Measurements from ENCODE around the gene ELK1. TPM values are rescaled to one million over a fixed set of nuclear protein-coding genes. Genes with fewer than 3 reads are reported as not detected.
"Not testable (repeated sequence)": the region's sequence is repeated elsewhere in the genome, so short reads cannot be mapped to it uniquely, and the experiment has no call there.

ELK1 gene
- polyA plus RNA-seq, 1 donor (not counting 4 experiments of a cell fraction or from before 2014, with no cell fraction given), result 12.9 TPM

DNA sequence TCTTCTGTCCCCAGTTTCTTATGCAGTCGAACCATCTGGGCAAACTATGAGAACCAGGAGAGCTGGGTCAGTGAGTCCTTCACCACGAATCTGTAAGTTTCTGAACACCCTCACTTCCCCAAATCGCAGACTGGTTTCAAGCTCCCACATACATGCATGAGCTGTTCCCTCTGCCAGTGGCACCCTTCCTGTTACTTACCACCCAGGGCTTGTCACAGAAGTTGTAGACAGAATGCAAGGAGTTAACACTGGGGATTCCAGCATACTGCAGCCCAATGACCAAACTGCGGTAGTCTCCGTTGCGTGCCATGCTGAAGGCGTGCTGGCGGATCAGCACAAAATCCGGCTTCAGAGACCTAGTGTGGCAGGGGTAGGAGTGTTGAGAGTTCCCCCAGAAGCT lies 45.3 kb downstream of the ELK1 start:
- Histone ChIP-seq H3K79me2 (ENCODE audit: control insufficient read depth, insufficient read depth, low read length) (no peaks in the 10 kb centered on the region), H3K27me3 (ENCODE audit: control insufficient read depth, extremely low read depth, insufficient read depth, low read length) (no peaks in the 10 kb centered on the region), H4K20me1 (ENCODE audit: control insufficient read depth, extremely low read depth, insufficient read depth, low read length) (no peaks in the 10 kb centered on the region), H3K27ac (ENCODE audit: control insufficient read depth, insufficient read depth, low read length) (no peak overlapping the region), H3K9me3 (ENCODE audit: control insufficient read depth, low read depth, low read length) (no peaks in the 10 kb centered on the region), H3K36me3 (ENCODE audit: control insufficient read depth in 2 of 2, extremely low read depth in 1 of 2, insufficient read depth in 2 of 2, low read length in 2 of 2) (no peaks in the 10 kb centered on the region), H2AFZ (ENCODE audit: control insufficient read depth, low read length) (no peak overlapping the region), H3K9me1 (ENCODE audit: control insufficient read depth, extremely low read depth, insufficient read depth, low read length) (no peaks in the 10 kb centered on the region), H3K4me2 (ENCODE audit: control insufficient read depth, extremely low read depth, insufficient read depth, low read depth, low read length) (no peak overlapping the region), H3K9ac (ENCODE audit: control insufficient read depth, extremely low read depth, insufficient read depth, low read length) (no peak overlapping the region), H3K4me1 (ENCODE audit: control insufficient read depth, extremely low read depth, insufficient read depth, low read length) (no peaks in the 10 kb centered on the region), H3K4me3 (ENCODE audit: control insufficient read depth in 2 of 3, extremely low read depth in 1 of 3, insufficient read depth in 2 of 3, low read depth in 1 of 3, low read length in 3 of 3) (no peak overlapping the region)
- DNase-seq (ENCODE audit: low read depth, low spot score) (no peak), FAIRE-seq (no peak)
- TF ChIP-seq, protein P1, sequence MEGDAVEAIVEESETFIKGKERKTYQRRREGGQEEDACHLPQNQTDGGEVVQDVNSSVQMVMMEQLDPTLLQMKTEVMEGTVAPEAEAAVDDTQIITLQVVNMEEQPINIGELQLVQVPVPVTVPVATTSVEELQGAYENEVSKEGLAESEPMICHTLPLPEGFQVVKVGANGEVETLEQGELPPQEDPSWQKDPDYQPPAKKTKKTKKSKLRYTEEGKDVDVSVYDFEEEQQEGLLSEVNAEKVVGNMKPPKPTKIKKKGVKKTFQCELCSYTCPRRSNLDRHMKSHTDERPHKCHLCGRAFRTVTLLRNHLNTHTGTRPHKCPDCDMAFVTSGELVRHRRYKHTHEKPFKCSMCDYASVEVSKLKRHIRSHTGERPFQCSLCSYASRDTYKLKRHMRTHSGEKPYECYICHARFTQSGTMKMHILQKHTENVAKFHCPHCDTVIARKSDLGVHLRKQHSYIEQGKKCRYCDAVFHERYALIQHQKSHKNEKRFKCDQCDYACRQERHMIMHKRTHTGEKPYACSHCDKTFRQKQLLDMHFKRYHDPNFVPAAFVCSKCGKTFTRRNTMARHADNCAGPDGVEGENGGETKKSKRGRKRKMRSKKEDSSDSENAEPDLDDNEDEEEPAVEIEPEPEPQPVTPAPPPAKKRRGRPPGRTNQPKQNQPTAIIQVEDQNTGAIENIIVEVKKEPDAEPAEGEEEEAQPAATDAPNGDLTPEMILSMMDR (optimal IDR thresholded peaks at IDR 0.05 in 1 of 3, IDR thresholded peaks at IDR 0.05 in 1 of 3, conservative IDR thresholded peaks at IDR 0.05 in 1 of 3; ENCODE audit: extremely low read depth in 1 of 3, insufficient read depth in 2 of 3, low read length in 3 of 3), result no peak
- TF ChIP-seq EZH2 (IDR thresholded peaks at IDR 0.05; ENCODE audit: low read length), result no peak
- dilution Hi-C loops (cut with MboI; ENCODE audit: extremely low pct_ligation_motif_present, low sequenced_read_pairs), result no loop called here

DNA sequence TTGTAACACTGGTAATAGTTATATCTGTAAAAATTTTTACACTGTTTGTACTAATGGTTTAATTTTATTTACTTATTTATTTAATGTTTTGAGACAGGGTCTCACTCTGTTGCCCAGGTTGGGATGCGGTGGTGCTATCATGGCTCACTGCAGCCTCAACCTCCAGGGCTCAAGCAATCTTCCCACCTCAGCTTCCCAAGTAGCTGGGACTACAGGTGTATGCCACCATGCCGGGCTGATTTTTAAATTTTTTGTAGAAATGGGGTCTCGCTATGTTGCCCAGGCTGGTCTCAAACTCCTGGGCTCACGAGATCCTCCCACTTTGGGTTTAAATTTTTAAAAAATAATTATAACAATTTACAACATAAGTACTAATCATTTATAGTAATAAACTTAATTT lies 47.2 kb downstream of the ELK1 start:
- H3K4me1 ChIP-seq (ENCODE audit: control insufficient read depth, extremely low read depth, insufficient read depth, low read length); H3K4me2 ChIP-seq (ENCODE audit: control insufficient read depth, extremely low read depth, insufficient read depth, low read depth, low read length); H3K9ac ChIP-seq (ENCODE audit: control insufficient read depth, extremely low read depth, insufficient read depth, low read length); dilution Hi-C loops (cut with MboI; ENCODE audit: extremely low pct_ligation_motif_present, low sequenced_read_pairs); H3K79me2 ChIP-seq (ENCODE audit: control insufficient read depth, insufficient read depth, low read length); H3K4me3 ChIP-seq (ENCODE audit: control insufficient read depth in 2 of 3, extremely low read depth in 1 of 3, insufficient read depth in 2 of 3, low read depth in 1 of 3, low read length in 3 of 3); FAIRE-seq; H4K20me1 ChIP-seq (ENCODE audit: control insufficient read depth, extremely low read depth, insufficient read depth, low read length); H3K9me3 ChIP-seq (ENCODE audit: control insufficient read depth, low read depth, low read length); H3K27me3 ChIP-seq (ENCODE audit: control insufficient read depth, extremely low read depth, insufficient read depth, low read length); H2AFZ ChIP-seq (ENCODE audit: control insufficient read depth, low read length); H3K9me1 ChIP-seq (ENCODE audit: control insufficient read depth, extremely low read depth, insufficient read depth, low read length); H3K36me3 ChIP-seq (ENCODE audit: control insufficient read depth in 2 of 2, extremely low read depth in 1 of 2, insufficient read depth in 2 of 2, low read length in 2 of 2); DNase-seq (ENCODE audit: low read depth, low spot score); H3K27ac ChIP-seq (ENCODE audit: control insufficient read depth, insufficient read depth, low read length): not testable (repeated sequence)

DNA sequence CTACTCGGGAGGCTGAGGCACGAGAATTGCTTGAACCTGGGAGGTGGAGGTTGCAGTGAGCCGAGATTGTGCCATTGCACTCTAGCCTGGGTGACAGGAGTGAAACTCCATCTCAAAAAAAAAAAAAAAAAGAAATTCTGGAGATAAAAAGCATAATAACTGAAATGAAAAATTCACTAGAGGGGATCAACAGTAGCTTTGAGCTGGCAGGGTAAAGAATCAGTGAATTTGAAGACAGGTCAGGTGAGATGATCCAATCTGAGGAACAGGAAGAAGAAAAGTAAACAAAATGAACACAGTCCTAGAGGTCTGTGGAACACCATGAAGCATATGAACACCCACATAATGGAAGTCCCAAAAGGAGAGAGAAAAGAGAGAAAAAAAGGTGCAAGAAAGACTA lies 53.1 kb downstream of the ELK1 start:
- Histone ChIP-seq H3K27me3 (ENCODE audit: control insufficient read depth, extremely low read depth, insufficient read depth, low read length) (no peaks in the 10 kb centered on the region), H3K9ac (ENCODE audit: control insufficient read depth, extremely low read depth, insufficient read depth, low read length) (no peak overlapping the region), H3K4me2 (ENCODE audit: control insufficient read depth, extremely low read depth, insufficient read depth, low read depth, low read length) (no peak overlapping the region), H2AFZ (ENCODE audit: control insufficient read depth, low read length) (no peak overlapping the region), H4K20me1 (ENCODE audit: control insufficient read depth, extremely low read depth, insufficient read depth, low read length) (no peaks in the 10 kb centered on the region), H3K27ac (ENCODE audit: control insufficient read depth, insufficient read depth, low read length) (no peak overlapping the region), H3K36me3 (ENCODE audit: control insufficient read depth in 2 of 2, extremely low read depth in 1 of 2, insufficient read depth in 2 of 2, low read length in 2 of 2) (no peaks in the 10 kb centered on the region), H3K4me3 (ENCODE audit: control insufficient read depth in 2 of 3, extremely low read depth in 1 of 3, insufficient read depth in 2 of 3, low read depth in 1 of 3, low read length in 3 of 3) (no peak overlapping the region), H3K79me2 (ENCODE audit: control insufficient read depth, insufficient read depth, low read length) (no peaks in the 10 kb centered on the region), H3K4me1 (ENCODE audit: control insufficient read depth, extremely low read depth, insufficient read depth, low read length) (peaks cover 6% of the 10 kb centered on the region), H3K9me3 (ENCODE audit: control insufficient read depth, low read depth, low read length) (no peaks in the 10 kb centered on the region), H3K9me1 (ENCODE audit: control insufficient read depth, extremely low read depth, insufficient read depth, low read length) (no peaks in the 10 kb centered on the region)
- no peak for DNase-seq (ENCODE audit: low read depth, low spot score)
- FAIRE-seq, result no peak
- TF ChIP-seq EZH2 (IDR thresholded peaks at IDR 0.05; ENCODE audit: low read length), result no peak
- TF ChIP-seq, protein P1 (optimal IDR thresholded peaks at IDR 0.05 in 1 of 3, IDR thresholded peaks at IDR 0.05 in 1 of 3, conservative IDR thresholded peaks at IDR 0.05 in 1 of 3; ENCODE audit: extremely low read depth in 1 of 3, insufficient read depth in 2 of 3, low read length in 3 of 3), result no peak
- dilution Hi-C loops (cut with MboI; ENCODE audit: extremely low pct_ligation_motif_present, low sequenced_read_pairs), result no loop called here
